GM18502 (cell line): ENCODE data around the gene COL6A3.

Experiments
- ATAC-seq: cut with Tn5 transposase; IDR thresholded peaks from one replicate; pipeline ENCODE4 v1.9.1; 2021; ENCODE audit warnings: mild to moderate bottlenecking; ENCODE audit not compliant: unreplicated experiment, poor library complexity

COL6A3 gene

GRCh38 chr2:237413777-237414661, at the start of gene COL6A3:
COL6A3 (minus strand) TSS chr2:237414164; CDS start chr2:237396817, 17,347 bp downstream.
- ATAC-seq: no peak

GRCh38 chr2:237459741-237460174, 45.8 kb upstream of the COL6A3 start:
- ATAC-seq: no peak

- ATAC-seq: no peak
Observed at GRCh38 chr2:237459226-237459625, 45.3 kb upstream of the COL6A3 start.

GRCh38 chr2:237458519-237458918, 44.6 kb upstream of the COL6A3 start:
- ATAC-seq: no peak

- no peak for ATAC-seq
Observed at GRCh38 chr2:237457388-237457941, 43.5 kb upstream of the COL6A3 start.

GRCh38 chr2:237456200-237456843, 42.4 kb upstream of the COL6A3 start:
- no peak for ATAC-seq

GRCh38 chr2:237455764-237456163, 41.8 kb upstream of the COL6A3 start:
- no peak for ATAC-seq

- no peak for ATAC-seq
Observed at GRCh38 chr2:237453671-237454070, 39.7 kb upstream of the COL6A3 start.

GRCh38 chr2:237452861-237453260, 38.9 kb upstream of the COL6A3 start:
- ATAC-seq: no peak

- no peak for ATAC-seq
Observed at GRCh38 chr2:237451643-237452469, 37.9 kb upstream of the COL6A3 start.

GRCh38 chr2:237450583-237450982, 36.6 kb upstream of the COL6A3 start:
- no peak for ATAC-seq

- no peak for ATAC-seq
Observed at GRCh38 chr2:237450108-237450507, 36.1 kb upstream of the COL6A3 start.

GRCh38 chr2:237449193-237449881, 35.4 kb upstream of the COL6A3 start:
- ATAC-seq: no peak

GRCh38 chr2:237448626-237449025, 34.7 kb upstream of the COL6A3 start:
- ATAC-seq: no peak

GRCh38 chr2:237448171-237448570, 34.2 kb upstream of the COL6A3 start:
- ATAC-seq: no peak

GRCh38 chr2:237447496-237447895, 33.5 kb upstream of the COL6A3 start:
- no peak for ATAC-seq

- ATAC-seq: no peak
Observed at GRCh38 chr2:237446338-237446665, 32.3 kb upstream of the COL6A3 start.

GRCh38 chr2:237445611-237446337, 31.8 kb upstream of the COL6A3 start:
- ATAC-seq: no peak

GRCh38 chr2:237444071-237444470, 30.1 kb upstream of the COL6A3 start:
- no peak for ATAC-seq
